SK-N-SH treated with all-trans-retinoic acid at 6 μM for 48 hours (cell line): ENCODE data around the gene MYO1B.

Experiments
- ATAC-seq: fragments of 200-7000 bp; cut with Tn5 transposase; 3 replicates; pipeline ENCODE4 v1.9.1; 2020; ENCODE audit warnings: mild to moderate bottlenecking, moderate library complexity
- ARNTL ChIP-seq: fragments of 450-650 bp; formaldehyde crosslinking; IDR thresholded peaks from 2 replicates; pipeline ENCODE4 v1.5.0; 2020; ENCODE audit warnings: low read depth, mild to moderate bottlenecking, moderate library complexity, borderline replicate concordance
- CREB5 ChIP-seq: fragments of 250-450 bp; sonication (Bioruptor Pico); IDR thresholded peaks from 2 replicates; pipeline ENCODE4 v1.5.1; 2020; ENCODE audit warnings: low read depth, mild to moderate bottlenecking, moderate library complexity
- CSDC2 ChIP-seq: fragments of 250-450 bp; sonication (Bioruptor Pico); IDR thresholded peaks from 2 replicates; pipeline ENCODE4 v1.5.0; 2020; ENCODE audit warnings: mild to moderate bottlenecking, moderate library complexity
- CSRNP3 ChIP-seq: fragments of 250-450 bp; sonication (Bioruptor Pico); IDR thresholded peaks from 2 replicates; pipeline ENCODE4 v1.5.1; 2021; ENCODE audit warnings: mild to moderate bottlenecking, moderate library complexity
- ESRRG ChIP-seq: fragments of 250-450 bp; sonication (Bioruptor Pico); IDR thresholded peaks from 2 replicates; pipeline ENCODE4 v1.6.1; 2021; ENCODE audit warnings: mild to moderate bottlenecking
- GLIS3 ChIP-seq: fragments of 250-450 bp; sonication (Bioruptor Pico); IDR thresholded peaks from 2 replicates; pipeline ENCODE4 v1.5.0; 2020; ENCODE audit warnings: mild to moderate bottlenecking, moderate library complexity
- ISL1 ChIP-seq: fragments of 250-450 bp; sonication (Bioruptor Pico); IDR thresholded peaks from 2 replicates; pipeline ENCODE4 v2.1.2; 2022; ENCODE audit warnings: mild to moderate bottlenecking, moderate library complexity
- OSR1 ChIP-seq: fragments of 250-450 bp; sonication (Bioruptor Pico); IDR thresholded peaks from 2 replicates; pipeline ENCODE4 v1.8.0; 2022; ENCODE audit warnings: moderate library complexity, mild to moderate bottlenecking, inconsistent platforms
- PATZ1 ChIP-seq: fragments of 250-450 bp; sonication (Bioruptor Pico); IDR thresholded peaks from 2 replicates; pipeline ENCODE4 v1.8.0; 2020; ENCODE audit warnings: mild to moderate bottlenecking, moderate library complexity, borderline replicate concordance
- POU6F1 ChIP-seq: fragments of 250-450 bp; sonication (Bioruptor Pico); IDR thresholded peaks from 2 replicates; pipeline ENCODE4 v1.8.0; 2021; ENCODE audit warnings: low read depth, mild to moderate bottlenecking, moderate library complexity, borderline replicate concordance
- PPARA ChIP-seq: fragments of 250-450 bp; sonication (Bioruptor Pico); IDR thresholded peaks from 2 replicates; pipeline ENCODE4 v1.5.0; 2020; ENCODE audit warnings: mild to moderate bottlenecking, borderline replicate concordance
- RARB ChIP-seq: fragments of 250-450 bp; sonication (Bioruptor Pico); IDR thresholded peaks from 2 replicates; pipeline ENCODE4 v1.8.0; 2021; ENCODE audit warnings: mild to moderate bottlenecking, moderate library complexity
- SNAI2 ChIP-seq: fragments of 250-450 bp; sonication (Bioruptor Pico); IDR thresholded peaks from 2 replicates; pipeline ENCODE4 v1.5.0; 2020; ENCODE audit warnings: mild to moderate bottlenecking, moderate library complexity
- TCF4 ChIP-seq: fragments of 250-450 bp; sonication (Bioruptor Pico); IDR thresholded peaks from 2 replicates; pipeline ENCODE4 v1.8.0; 2021; ENCODE audit warnings: mild to moderate bottlenecking, moderate library complexity, borderline replicate concordance
- TOX ChIP-seq: fragments of 250-450 bp; sonication (Bioruptor Pico); IDR thresholded peaks from 2 replicates; pipeline ENCODE4 v1.8.0; 2021; ENCODE audit warnings: mild to moderate bottlenecking, moderate library complexity, borderline replicate concordance
- TSHZ2 ChIP-seq: fragments of 250-450 bp; sonication (Bioruptor Pico); IDR thresholded peaks from 2 replicates; pipeline ENCODE4 v1.5.0; 2020; ENCODE audit warnings: mild to moderate bottlenecking, moderate library complexity
- ZC3H10 ChIP-seq: fragments of 250-450 bp; sonication (Bioruptor Pico); IDR thresholded peaks from 2 replicates; pipeline ENCODE4 v1.5.1; 2021; ENCODE audit warnings: mild to moderate bottlenecking, moderate library complexity
- ZFP3 ChIP-seq: fragments of 250-450 bp; sonication (Bioruptor Pico); IDR thresholded peaks from 2 replicates; pipeline ENCODE4 v1.5.0; 2020; ENCODE audit warnings: mild to moderate bottlenecking, moderate library complexity
- ZFP30 ChIP-seq: fragments of 450-650 bp; formaldehyde crosslinking; IDR thresholded peaks from 2 replicates; pipeline ENCODE4 v1.5.0; 2022; ENCODE audit warnings: mild to moderate bottlenecking, moderate library complexity
- ZNF565 ChIP-seq: fragments of 450-650 bp; formaldehyde crosslinking; conservative IDR thresholded peaks from 2 replicates; pipeline ENCODE4 v1.5.0; 2020; ENCODE audit warnings: low read depth, mild to moderate bottlenecking, moderate library complexity
- ZNF70 ChIP-seq: fragments of 450-650 bp; formaldehyde crosslinking; IDR thresholded peaks from 2 replicates; pipeline ENCODE4 v1.5.0; 2020; ENCODE audit warnings: mild to moderate bottlenecking, moderate library complexity
- ZNF8 ChIP-seq: fragments of 450-650 bp; formaldehyde crosslinking; IDR thresholded peaks from 2 replicates; pipeline ENCODE4 v1.5.0; 2020; ENCODE audit warnings: mild to moderate bottlenecking, moderate library complexity

Gene MYO1B

GRCh38 chr2:191328150-191328809 lies 83.1 kb downstream of the MYO1B start:
- ATAC-seq, result no peak
- TF ChIP-seq ZNF8 (CRISPR knock-in tag), result no peak

- TF ChIP-seq ISL1 (CRISPR knock-in tag) (no peak), POU6F1 (CRISPR knock-in tag) (no peak), ARNTL (no peak), PPARA (no peak), ZNF70 (CRISPR knock-in tag) (no peak), RARB (no peak), ZNF565 (CRISPR knock-in tag) (no peak), ZFP3 (no peak), ZC3H10 (CRISPR knock-in tag) (no peak), OSR1 (CRISPR knock-in tag) (no peak), GLIS3 (CRISPR knock-in tag) (no peak), ZNF8 (CRISPR knock-in tag) (no peak), CSRNP3 (no peak), TOX (CRISPR knock-in tag) (no peak), CREB5 (CRISPR knock-in tag) (no peak), CSDC2 (CRISPR knock-in tag) (no peak), ZFP30 (no peak), PATZ1 (CRISPR knock-in tag) (no peak)
- no peak for ATAC-seq
Observed at GRCh38 chr2:191329841-191330240, 84.6 kb downstream of the MYO1B start.

- TF ChIP-seq POU6F1 (CRISPR knock-in tag) (no peak), ISL1 (CRISPR knock-in tag) (peak; percentile 19; the same call in 1 of the 2 replicates)
- peak; percentile 95 for ATAC-seq
Observed at GRCh38 chr2:191333911-191334357, 88.7 kb downstream of the MYO1B start.

GRCh38 chr2:191335875-191336464 lies 90.8 kb downstream of the MYO1B start:
- no peak for ATAC-seq

More at GRCh38 chr2:191335875-191336464, 90.8 kb downstream of the MYO1B start:
- TF ChIP-seq ZFP3, result no peak
- no peak for TF ChIP-seq RARB
- no peak for TF ChIP-seq CSDC2 (CRISPR knock-in tag)
- no peak for TF ChIP-seq ZNF70 (CRISPR knock-in tag)
- TF ChIP-seq ZNF565 (CRISPR knock-in tag), result no peak
- no peak for TF ChIP-seq ZFP30
- no peak for TF ChIP-seq TCF4
- TF ChIP-seq TSHZ2, result no peak
- no peak for TF ChIP-seq PATZ1 (CRISPR knock-in tag)
- TF ChIP-seq ZC3H10 (CRISPR knock-in tag), result no peak
- no peak for TF ChIP-seq SNAI2 (CRISPR knock-in tag)
- TF ChIP-seq OSR1 (CRISPR knock-in tag), result no peak
- no peak for TF ChIP-seq PPARA
- no peak for TF ChIP-seq ISL1 (CRISPR knock-in tag)
- no peak for TF ChIP-seq ZNF8 (CRISPR knock-in tag)
- no peak for TF ChIP-seq ARNTL
- TF ChIP-seq ESRRG (CRISPR knock-in tag), result no peak
- TF ChIP-seq, all 23 proteins: peak for 0
